ENCODE measurements around the gene CFAP97. TPM values are rescaled to one million over a fixed set of nuclear protein-coding genes. Genes with fewer than 3 reads are reported as not detected.

Gene CFAP97
- total RNA-seq, 1 donor from 2014 or later = 49.3 TPM

DNA sequence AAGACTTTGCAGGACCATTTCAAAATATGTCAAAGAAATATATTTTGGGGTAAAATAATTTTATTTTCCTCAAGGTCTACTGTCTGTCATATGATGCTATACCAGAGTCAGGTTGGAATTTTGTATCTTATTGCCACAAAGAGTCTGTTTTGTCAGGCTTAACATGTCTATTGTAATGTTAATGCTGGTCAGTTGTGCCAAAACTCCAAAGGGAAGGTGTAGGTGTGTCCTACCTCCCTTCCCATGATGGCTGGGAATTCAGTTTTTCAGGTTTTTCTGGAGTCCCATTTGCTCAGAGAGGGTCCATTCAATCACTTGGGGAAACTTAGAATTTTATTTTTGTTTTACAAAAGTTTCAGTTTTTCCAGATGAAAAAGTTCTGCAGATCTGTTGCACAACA lies 94.1 kb downstream of the CFAP97 start:
- no peak for DNase-seq (ENCODE audit: low spot score)

Other genes starting within 250 kb of the CFAP97 start
- not detected for gene HELT, start 185.5 kb downstream of the CFAP97 start, total RNA-seq
- gene SLC25A4, start 60.7 kb downstream of the CFAP97 start, total RNA-seq = 28.0 TPM
- 17.4 TPM for gene SNX25, start 5.6 kb upstream of the CFAP97 start, total RNA-seq
- 2.1 TPM for gene LRP2BP, start 191.9 kb upstream of the CFAP97 start, total RNA-seq
- 11.9 TPM for gene ANKRD37, start 192.8 kb upstream of the CFAP97 start, total RNA-seq
- 37.3 TPM for gene UFSP2, start 222.0 kb upstream of the CFAP97 start, total RNA-seq

All from ureter (tissue), 1 donor.